RWPE1 (cell line): ENCODE measurements around the gene KCNH8.

Experiments used
- CTCF ChIA-PET: fragments of 350-600 bp; sonication (Branson Sonifier 250); formaldehyde crosslinking; extraction: SDS; loops from one replicate; lab custom pipeline; 2021; lab: Yijun Ruan, JAX
- POLR2A ChIA-PET: fragments of 400-600 bp; formaldehyde crosslinking; extraction: SDS; loops from one replicate; lab custom pipeline; 2020; ENCODE audit warnings: antibody characterized with exemption; ENCODE audit not compliant: low non-redundant PET; lab: Yijun Ruan, JAX
- DNase-seq: peaks from one replicate; pipeline ENCODE4 v3.0.0; 2012; ENCODE audit warnings: low spot score
- H3K27ac ChIP-seq: fragments of 450-650 bp; 2 replicates; pipeline ENCODE4 v1.5.1; 2017
- TF ChIP-seq, protein P1 (sequence below): fragments of 450-650 bp; conservative IDR thresholded peaks from 2 replicates; pipeline ENCODE4 v1.5.1; 2017; ENCODE audit warnings: low read depth, mild to moderate bottlenecking

KCNH8 gene

DNA sequence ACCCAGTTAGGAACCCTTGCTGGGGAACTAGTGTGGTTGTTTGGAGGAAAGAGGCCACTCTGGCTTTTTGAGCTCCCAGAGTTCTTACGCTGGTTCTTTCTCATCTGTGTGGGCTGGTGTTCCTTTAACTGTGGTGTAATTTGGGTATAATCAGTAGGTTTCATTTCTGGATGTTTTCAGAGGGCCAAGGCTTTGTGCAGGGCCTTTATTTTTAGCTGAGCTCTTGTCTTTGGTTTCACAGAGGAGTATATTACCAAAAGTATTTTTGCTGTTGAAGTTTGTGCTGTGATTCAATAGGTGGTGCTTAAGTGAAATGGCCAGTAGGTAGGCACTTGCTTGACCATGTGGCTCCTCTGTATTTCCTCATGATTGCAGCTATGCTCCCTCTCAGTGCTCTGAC is 357.9 kb downstream of the KCNH8 start:
- TF ChIP-seq, protein P1, sequence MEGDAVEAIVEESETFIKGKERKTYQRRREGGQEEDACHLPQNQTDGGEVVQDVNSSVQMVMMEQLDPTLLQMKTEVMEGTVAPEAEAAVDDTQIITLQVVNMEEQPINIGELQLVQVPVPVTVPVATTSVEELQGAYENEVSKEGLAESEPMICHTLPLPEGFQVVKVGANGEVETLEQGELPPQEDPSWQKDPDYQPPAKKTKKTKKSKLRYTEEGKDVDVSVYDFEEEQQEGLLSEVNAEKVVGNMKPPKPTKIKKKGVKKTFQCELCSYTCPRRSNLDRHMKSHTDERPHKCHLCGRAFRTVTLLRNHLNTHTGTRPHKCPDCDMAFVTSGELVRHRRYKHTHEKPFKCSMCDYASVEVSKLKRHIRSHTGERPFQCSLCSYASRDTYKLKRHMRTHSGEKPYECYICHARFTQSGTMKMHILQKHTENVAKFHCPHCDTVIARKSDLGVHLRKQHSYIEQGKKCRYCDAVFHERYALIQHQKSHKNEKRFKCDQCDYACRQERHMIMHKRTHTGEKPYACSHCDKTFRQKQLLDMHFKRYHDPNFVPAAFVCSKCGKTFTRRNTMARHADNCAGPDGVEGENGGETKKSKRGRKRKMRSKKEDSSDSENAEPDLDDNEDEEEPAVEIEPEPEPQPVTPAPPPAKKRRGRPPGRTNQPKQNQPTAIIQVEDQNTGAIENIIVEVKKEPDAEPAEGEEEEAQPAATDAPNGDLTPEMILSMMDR: no peak
- DNase-seq: no peak
- CTCF ChIA-PET: no interaction called here

DNA sequence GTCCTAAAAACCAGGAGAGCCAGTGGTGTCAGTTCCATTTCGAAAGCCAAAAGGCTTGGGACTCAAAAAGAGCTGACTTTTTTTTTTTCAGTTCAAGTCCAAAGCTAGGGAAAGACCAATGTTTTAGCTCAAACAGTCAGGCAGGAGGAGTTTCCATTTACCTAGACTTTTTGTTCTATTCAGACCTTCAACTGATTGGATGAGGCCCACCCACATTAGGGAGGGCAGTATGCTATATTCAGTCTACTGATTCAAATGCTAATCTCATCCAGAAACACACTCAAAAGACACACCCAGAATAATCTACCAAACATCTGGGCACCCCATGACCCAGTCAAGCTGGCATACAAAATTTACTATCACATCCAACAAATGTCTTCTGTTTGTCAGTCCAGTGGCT is 374.0 kb downstream of the KCNH8 start:
- POLR2A ChIA-PET: no interaction called here
- no peak overlapping the region for H3K27ac ChIP-seq
- CTCF ChIA-PET: no interaction called here
- DNase-seq: no peak
- TF ChIP-seq, protein P1: no peak

More for the DNA sequence above, 357.9 kb downstream of the KCNH8 start:
- H3K27ac ChIP-seq: no peak overlapping the region
- POLR2A ChIA-PET: no interaction called here

DNA sequence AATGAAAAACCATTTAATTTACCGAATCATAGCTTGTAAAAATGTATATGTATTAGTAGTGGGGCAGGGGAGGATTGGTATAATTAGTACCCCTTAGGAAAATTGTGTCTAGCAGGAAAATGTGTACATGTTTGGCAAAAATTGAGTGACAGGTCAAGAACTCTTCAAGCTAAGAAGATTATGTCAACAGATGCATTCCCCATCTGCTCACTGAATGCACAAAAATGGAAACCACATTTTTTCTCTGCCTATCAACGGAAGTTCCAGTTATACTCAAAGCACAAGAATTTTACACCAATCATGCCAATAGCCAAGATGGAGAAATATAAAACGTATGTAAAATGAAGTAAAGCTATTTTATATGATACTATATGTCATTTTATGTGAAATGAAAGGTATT is 377.8 kb downstream of the KCNH8 start:
- TF ChIP-seq, protein P1: no peak
- no peak overlapping the region for H3K27ac ChIP-seq
- CTCF ChIA-PET: no interaction called here
- POLR2A ChIA-PET: no interaction called here
- no peak for DNase-seq

DNA sequence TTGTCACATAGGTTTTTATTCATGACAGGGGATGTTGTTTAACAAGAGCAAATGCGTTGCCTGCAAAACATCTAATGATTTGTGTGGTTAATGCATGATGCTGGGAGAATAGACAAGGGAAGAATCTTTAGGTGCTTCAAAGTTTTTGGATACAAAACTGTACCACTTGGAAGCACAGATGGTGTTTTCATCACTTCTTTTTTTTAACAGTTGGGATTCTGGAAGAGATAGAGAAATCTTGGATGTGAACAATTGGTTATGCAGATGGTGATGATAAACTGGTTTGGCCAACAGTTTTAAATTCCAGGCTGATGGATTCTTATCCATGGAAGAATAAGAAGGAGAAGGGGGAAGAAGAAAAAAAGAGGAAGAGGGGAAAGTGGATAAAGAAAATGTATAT is 379.4 kb downstream of the KCNH8 start:
- no peak for DNase-seq
- TF ChIP-seq, protein P1: no peak
- H3K27ac ChIP-seq: no peak overlapping the region
- CTCF ChIA-PET: no interaction called here
- POLR2A ChIA-PET: no interaction called here

DNA sequence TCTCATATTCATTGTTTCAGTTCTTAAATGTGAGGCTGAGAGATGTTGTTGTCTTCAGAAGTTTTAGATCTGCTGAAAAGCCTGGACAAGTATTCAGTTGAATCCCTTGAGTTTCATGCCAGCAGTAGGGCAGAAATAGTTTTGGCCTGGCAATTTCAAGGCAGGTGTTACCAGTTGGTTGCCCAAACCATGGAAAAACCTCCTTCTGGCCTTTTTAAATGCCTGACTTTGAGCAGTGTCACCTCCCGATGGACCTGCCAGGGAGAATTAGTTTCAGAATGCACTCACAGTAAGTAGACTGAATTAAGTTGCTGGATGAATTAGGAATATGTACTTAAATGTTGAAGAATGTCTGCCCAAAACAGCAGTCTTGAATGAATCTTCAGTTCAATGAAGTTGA is 383.1 kb downstream of the KCNH8 start:
- no peak for DNase-seq
- ChIA-PET POLR2A (no interaction called here), CTCF (no interaction called here)
- no peak overlapping the region for H3K27ac ChIP-seq
- TF ChIP-seq, protein P1: no peak

DNA sequence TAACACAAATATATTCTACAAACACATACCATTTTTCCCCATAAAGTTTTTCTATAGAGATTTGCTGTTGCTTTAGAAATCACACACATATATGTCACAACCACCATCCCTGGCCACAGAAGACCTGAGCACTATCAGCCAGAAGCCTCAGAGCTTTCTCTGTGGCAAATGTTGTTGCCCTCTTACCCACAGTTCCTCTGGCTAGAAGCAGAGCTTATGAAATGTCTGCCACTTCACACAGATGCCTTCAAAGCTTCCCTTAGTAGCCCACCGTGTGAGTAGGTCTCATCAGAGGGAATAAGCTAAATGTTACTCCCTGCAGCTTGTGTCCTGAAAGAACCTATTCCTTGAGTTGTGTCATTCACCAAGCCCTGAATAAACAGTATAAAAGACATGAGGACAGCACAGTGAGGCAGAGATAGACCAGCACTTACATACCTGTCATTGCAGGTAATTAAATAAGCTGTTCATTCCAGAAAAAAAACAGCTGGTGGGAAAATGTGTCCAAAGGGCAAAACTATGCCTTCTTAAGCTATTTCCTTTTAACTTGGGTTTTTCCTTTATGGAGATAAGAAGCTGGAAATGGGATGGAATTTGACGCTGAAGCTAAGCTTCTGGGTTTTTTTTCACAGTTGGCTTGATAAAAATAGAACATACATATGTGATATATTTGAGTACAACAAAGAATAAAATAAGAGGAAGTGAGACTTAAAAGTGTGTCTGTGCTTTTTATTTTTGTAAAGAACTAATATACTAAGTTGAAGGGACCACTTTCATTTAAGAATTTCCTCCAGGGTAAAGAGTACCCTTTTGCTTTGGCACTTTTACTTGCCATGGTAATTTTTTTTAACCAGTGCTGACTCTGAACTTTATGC is 391.4 kb downstream of the KCNH8 start:
- H3K27ac ChIP-seq: no peak overlapping the region
- POLR2A ChIA-PET: no interaction called here
- CTCF ChIA-PET: interaction anchor here (0.6 kb wide), 1 partner anchor 1139 kb away, joined by 3 read pairs; no protein-coding TSS in a partner anchor
- no peak for DNase-seq
- TF ChIP-seq, protein P1: no peak
